Measurements from ENCODE around the gene LCN15. TPM values are rescaled to one million over a fixed set of nuclear protein-coding genes. Genes with fewer than 3 reads are reported as not detected.

LCN15 gene
- total RNA-seq, 1 experiment from 2014 or later = not detected

- H3K36me3 Mint-ChIP-seq (ENCODE audit: insufficient read depth, unreplicated experiment) = peaks cover 6% of the 10 kb centered on the region
- peak overlapping the region; percentile 17 for H3K4me3 Mint-ChIP-seq (ENCODE audit: low read depth, unreplicated experiment)
- no peak overlapping the region for H3K27ac Mint-ChIP-seq (ENCODE audit: unreplicated experiment)
- no TSS peak for BruUV-seq (replicated peaks)
- DNase-seq = peak; percentile 24
- no peaks in the 10 kb centered on the region for H3K9me3 Mint-ChIP-seq (ENCODE audit: low read depth, unreplicated experiment)
- intact Hi-C loops (cut with micrococcal nuclease; ENCODE audit: unreplicated experiment) = no loop called here
- CTCF ChIA-PET = no interaction called here
- H3K4me1 Mint-ChIP-seq (ENCODE audit: low read depth, unreplicated experiment) = peaks cover 46% of the 10 kb centered on the region
- peaks cover 26% of the 10 kb centered on the region for H3K27me3 Mint-ChIP-seq (ENCODE audit: unreplicated experiment)
- no peak for TF ChIP-seq CTCF (IDR thresholded peaks at IDR 0.05; ENCODE audit: unreplicated experiment)
These were observed 20.1 kb upstream of the LCN15 start for GRCh38 chr9:136784249-136784996.

- DNase-seq = no peak
- Mint-ChIP-seq H3K27me3 (ENCODE audit: unreplicated experiment) (peaks cover 45% of the 10 kb centered on the region), H3K36me3 (ENCODE audit: insufficient read depth, unreplicated experiment) (no peaks in the 10 kb centered on the region), H3K27ac (ENCODE audit: unreplicated experiment) (no peak overlapping the region), H3K9me3 (ENCODE audit: low read depth, unreplicated experiment) (no peaks in the 10 kb centered on the region), H3K4me1 (ENCODE audit: low read depth, unreplicated experiment) (peaks cover 34% of the 10 kb centered on the region), H3K4me3 (ENCODE audit: low read depth, unreplicated experiment) (no peak overlapping the region)
- CTCF ChIA-PET = no interaction called here
- BruUV-seq (replicated peaks) = no TSS peak
- no peak for TF ChIP-seq CTCF (IDR thresholded peaks at IDR 0.05; ENCODE audit: unreplicated experiment)
- intact Hi-C loops (cut with micrococcal nuclease; ENCODE audit: unreplicated experiment) = no loop called here
These were observed 18.1 kb upstream of the LCN15 start for GRCh38 chr9:136782452-136782851.

- H3K27me3 Mint-ChIP-seq (ENCODE audit: unreplicated experiment) = peaks cover 57% of the 10 kb centered on the region
- CTCF ChIA-PET = no interaction called here
- BruUV-seq (replicated peaks) = no TSS peak
- no peak overlapping the region for H3K4me3 Mint-ChIP-seq (ENCODE audit: low read depth, unreplicated experiment)
- no peaks in the 10 kb centered on the region for H3K36me3 Mint-ChIP-seq (ENCODE audit: insufficient read depth, unreplicated experiment)
- no peaks in the 10 kb centered on the region for H3K9me3 Mint-ChIP-seq (ENCODE audit: low read depth, unreplicated experiment)
- no peak overlapping the region for H3K27ac Mint-ChIP-seq (ENCODE audit: unreplicated experiment)
- no peak for DNase-seq
- intact Hi-C loops (cut with micrococcal nuclease; ENCODE audit: unreplicated experiment) = no loop called here
- no peak for TF ChIP-seq CTCF (IDR thresholded peaks at IDR 0.05; ENCODE audit: unreplicated experiment)
- peaks cover 23% of the 10 kb centered on the region for H3K4me1 Mint-ChIP-seq (ENCODE audit: low read depth, unreplicated experiment)
These were observed 15.5 kb upstream of the LCN15 start for GRCh38 chr9:136779808-136780207.

GRCh38 chr9:136777359-136777758 lies 13.0 kb upstream of the LCN15 start:
- peaks cover 16% of the 10 kb centered on the region for H3K4me1 Mint-ChIP-seq (ENCODE audit: low read depth, unreplicated experiment)
- no TSS peak for BruUV-seq (replicated peaks)
- no peak for DNase-seq
- H3K27me3 Mint-ChIP-seq (ENCODE audit: unreplicated experiment) = peaks cover 57% of the 10 kb centered on the region
- H3K4me3 Mint-ChIP-seq (ENCODE audit: low read depth, unreplicated experiment) = peak overlapping the region; percentile 6
- H3K36me3 Mint-ChIP-seq (ENCODE audit: insufficient read depth, unreplicated experiment) = no peaks in the 10 kb centered on the region
- CTCF ChIA-PET = no interaction called here
- intact Hi-C loops (cut with micrococcal nuclease; ENCODE audit: unreplicated experiment) = no loop called here
- no peak overlapping the region for H3K27ac Mint-ChIP-seq (ENCODE audit: unreplicated experiment)
- H3K9me3 Mint-ChIP-seq (ENCODE audit: low read depth, unreplicated experiment) = no peaks in the 10 kb centered on the region
- TF ChIP-seq CTCF (IDR thresholded peaks at IDR 0.05; ENCODE audit: unreplicated experiment) = no peak
